Measurements from ENCODE around the gene CDH4. TPM values are rescaled to one million over a fixed set of nuclear protein-coding genes. Genes with fewer than 3 reads are reported as not detected.

The CDH4 gene
- total and polyA plus RNA-seq, 2 of the 8 experiments (the other 6 are each of a cell fraction or from before 2014, with no cell fraction given) = 4.3 to 7.9 TPM

GRCh38 chr20:61285152-61285645 lies 33.1 kb downstream of the CDH4 start:
- H3K4me3 ChIP-seq (ENCODE audit: extremely low read depth in 1 of 4, insufficient read depth in 2 of 4, low read depth in 3 of 4, low read length in 4 of 4) = no peak overlapping the region

More at GRCh38 chr20:61285152-61285645, 33.1 kb downstream of the CDH4 start:
- no peak overlapping the region for H3K9ac ChIP-seq (replicated peaks in 1 of 4; ENCODE audit: extremely low read depth in 1 of 4, low read depth in 3 of 4, low read length in 3 of 4)
- no peak overlapping the region for H2AK5ac ChIP-seq (ENCODE audit: low read depth, low read length)
- no peak overlapping the region for H2BK15ac ChIP-seq (ENCODE audit: low read length)
- no peak overlapping the region for H3K4me2 ChIP-seq (ENCODE audit: insufficient read depth in 1 of 2, low read depth in 2 of 2, low read length in 2 of 2)
- no peaks in the 10 kb centered on the region; the same call in 1 of the 2 replicates for H3K79me1 ChIP-seq (ENCODE audit: low read depth, low read length)
- H3K36me3 ChIP-seq (ENCODE audit: control insufficient read depth in 2 of 4, insufficient read depth in 4 of 4, low read length in 3 of 4) = no peaks in the 10 kb centered on the region
- no peak overlapping the region for H4K5ac ChIP-seq (ENCODE audit: insufficient read length, low read depth, low read length)
- H3K9me3 ChIP-seq (ENCODE audit: insufficient read depth in 2 of 2, low read depth in 1 of 2, low read length in 1 of 2) = peaks cover 2 to 13% of the 10 kb centered on the region in 2 experiments; a peak in 1 of 4 replicates
- H3K23ac ChIP-seq (ENCODE audit: insufficient read length) = no peak overlapping the region
- H3K27me3 ChIP-seq (replicated peaks in 1 of 4; ENCODE audit: control insufficient read depth in 3 of 4, extremely low read depth in 1 of 4, insufficient read depth in 3 of 4, low read length in 3 of 4) = peaks cover 0 to 3% (median 0%) of the 10 kb centered on the region in 4 experiments; a peak in 2 of 7 replicates
- H2BK5ac ChIP-seq (ENCODE audit: low read depth, low read length) = no peak overlapping the region
- H4K91ac ChIP-seq (replicated peaks; ENCODE audit: insufficient read length, low read length) = no peak overlapping the region
- TF ChIP-seq ATF3 (IDR thresholded peaks at IDR 0.05; ENCODE audit: insufficient read depth, low read depth, low read length) (no peak), CHD1 (IDR thresholded peaks at IDR 0.05; ENCODE audit: low read depth, low read length) (no peak), PHF8 (conservative IDR thresholded peaks at IDR 0.05; ENCODE audit: low read depth, low read length) (no peak)
- peaks cover 0 to 11% of the 10 kb centered on the region in 2 experiments for H4K20me1 ChIP-seq (replicated peaks in 1 of 2; ENCODE audit: control insufficient read depth in 1 of 2, insufficient read depth in 2 of 2, low read length in 2 of 2)
- 95% methylated on average over 15 of the region's 15 CpGs; no CpG with 5 or more reads in 1 of the 2 experiments for WGBS, 2 experiments (ENCODE audit: extremely low coverage in 1 of 2, insufficient coverage in 1 of 2, insufficient read length in 1 of 2, insufficient replicate concordance in 2 of 2, low coverage in 1 of 2, low lambda C conversion rate in 2 of 2, missing lambda C conversion rate in 1 of 2)
- no peak overlapping the region for H3K27ac ChIP-seq (ENCODE audit: low read depth, low read length)
- POLR2A ChIA-PET (ENCODE audit: partially characterized antibody) = no interaction called here
- H3K4me1 ChIP-seq (replicated peaks in 1 of 4; ENCODE audit: control insufficient read depth in 3 of 4, insufficient read depth in 4 of 4, low read length in 3 of 4) = no peaks in the 10 kb centered on the region
- no peak overlapping the region for H3K56ac ChIP-seq (replicated peaks; ENCODE audit: insufficient read length, low read depth, low read length)
- H2AFZ ChIP-seq (ENCODE audit: low read length) = no peak overlapping the region
- H3K14ac ChIP-seq (ENCODE audit: insufficient read length) = no peak overlapping the region
- H3K18ac ChIP-seq (ENCODE audit: extremely low read depth, low read length) = no peak overlapping the region
- H4K8ac ChIP-seq (ENCODE audit: extremely low read depth, insufficient read depth, low read length) = no peak overlapping the region
- FAIRE-seq = no peak
- H3K79me2 ChIP-seq (ENCODE audit: control insufficient read depth in 1 of 2, insufficient read depth in 2 of 2, low read length in 2 of 2) = no peaks in the 10 kb centered on the region
- H2BK120ac ChIP-seq (replicated peaks; ENCODE audit: low read depth, low read length) = no peak overlapping the region
- no peak overlapping the region for H2BK12ac ChIP-seq (ENCODE audit: low read depth, low read length)
- DNase-seq (ENCODE audit: low read depth in 1 of 2, low spot score in 2 of 2) = no peak
- H2BK20ac ChIP-seq (ENCODE audit: low read length) = no peak overlapping the region
- peaks cover 4% of the 10 kb centered on the region; the same call in 1 of the 2 replicates for H3K23me2 ChIP-seq (ENCODE audit: low read depth, low read length)
- H3K4ac ChIP-seq (replicated peaks; ENCODE audit: insufficient read length, low read depth, low read length) = no peak overlapping the region
- CTCF ChIA-PET (ENCODE audit: partially characterized antibody) = no interaction called here

Data from H1 (cell line).